Frontal cortex (tissue), 4 donors: ENCODE results near the gene CCDC88C. TPM values are rescaled to one million over a fixed set of nuclear protein-coding genes. Genes with fewer than 3 reads are reported as not detected.

Experiments
- DNase-seq, 2 donors: peaks; one replicate each; pipeline ENCODE4 v3.0.0; 2012; ENCODE audit warnings: low spot score in 2 of 2
- FAIRE-seq: peaks from 2 replicates; lab custom pipeline; 2012; peaks lifted over from hg19 to GRCh38; lab: Jason Lieb, UNC
- total RNA-seq: library from RNA; depleted of rRNA; stranded (reverse); fragments of >200 nt; gene quantifications from one replicate; pipeline ENCODE4 v1.2.3, GENCODE V29; 2014
- donor health status: control.
- donor health status: control.
- donor health status: control.

Gene CCDC88C
- total RNA-seq, 1 donor from 2014 or later = 22.4 TPM

DNA sequence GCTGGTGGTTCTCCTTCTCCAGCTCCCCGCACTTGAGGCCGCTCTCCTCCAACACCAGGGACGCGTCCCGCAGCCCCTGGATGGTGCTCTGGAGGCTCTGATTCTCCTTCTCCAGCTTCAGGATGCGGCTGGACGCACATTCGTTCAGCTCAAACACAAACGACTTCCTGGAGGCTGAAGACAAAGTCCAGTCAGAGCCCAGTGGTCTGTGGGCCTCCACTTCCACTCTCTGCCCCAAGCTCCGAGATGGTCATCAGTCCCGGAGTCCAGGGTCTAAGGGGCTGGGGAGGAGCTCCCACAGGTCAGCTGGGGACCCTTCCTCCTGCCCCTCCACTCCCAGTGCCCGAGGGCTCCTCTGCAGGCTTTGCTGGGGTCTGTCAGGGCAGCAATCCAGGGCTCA is 96.5 kb downstream of the CCDC88C start:
- DNase-seq = no peak
- no peak for FAIRE-seq

DNA sequence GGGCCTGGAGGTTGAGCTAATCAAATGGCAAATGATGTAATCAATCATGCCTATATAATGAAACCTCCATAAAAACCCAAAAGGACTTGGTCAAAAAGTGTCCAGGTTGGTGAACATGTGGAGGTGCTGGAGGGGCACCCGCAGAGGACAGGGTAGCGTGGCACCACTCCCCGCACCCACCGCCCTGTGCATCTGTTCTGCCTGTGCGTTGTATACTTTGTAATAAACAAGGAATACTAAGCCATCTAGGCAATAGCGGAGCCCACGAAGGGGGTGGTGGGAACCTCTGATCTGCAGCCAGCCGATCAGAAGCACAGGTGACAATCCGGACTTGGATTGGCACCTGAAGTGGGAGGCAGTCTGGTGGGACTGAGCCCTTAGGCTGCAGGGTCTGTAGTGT is 97.4 kb downstream of the CCDC88C start:
- DNase-seq (no peak), FAIRE-seq (no peak)

DNA sequence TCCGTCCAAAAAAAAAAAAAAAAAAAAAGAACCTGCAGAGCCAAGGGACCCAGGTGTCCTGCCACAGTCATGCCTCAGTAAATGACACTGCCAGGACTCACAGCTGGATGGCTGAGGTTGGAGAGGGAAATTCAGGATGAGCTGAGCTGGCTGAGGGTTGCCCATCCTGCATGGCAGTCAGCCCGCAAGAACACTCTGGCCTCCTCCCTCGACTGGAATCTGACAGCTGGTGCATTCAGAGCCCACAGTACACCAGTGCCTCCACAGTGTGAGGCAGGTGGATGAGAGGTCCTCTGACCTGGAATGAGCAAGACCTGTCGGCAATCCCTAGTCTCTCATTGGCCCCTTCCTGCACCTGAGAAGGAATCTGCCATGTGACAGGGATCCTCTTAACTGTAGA is 98.7 kb downstream of the CCDC88C start:
- FAIRE-seq (no peak), DNase-seq (no peak)

- no peak for FAIRE-seq
- no peak for DNase-seq
Measured at GRCh38 chr14:91317381-91318308, 100.0 kb downstream of the CCDC88C start.

- DNase-seq (no peak), FAIRE-seq (no peak)
Measured at GRCh38 chr14:91316761-91317160, 100.9 kb downstream of the CCDC88C start.

GRCh38 chr14:91315844-91316267 is 101.8 kb downstream of the CCDC88C start:
- FAIRE-seq = no peak

GRCh38 chr14:91313852-91314251 is 103.8 kb downstream of the CCDC88C start:
- DNase-seq = no peak
- no peak for FAIRE-seq

More at GRCh38 chr14:91315844-91316267, 101.8 kb downstream of the CCDC88C start:
- no peak for DNase-seq

DNA sequence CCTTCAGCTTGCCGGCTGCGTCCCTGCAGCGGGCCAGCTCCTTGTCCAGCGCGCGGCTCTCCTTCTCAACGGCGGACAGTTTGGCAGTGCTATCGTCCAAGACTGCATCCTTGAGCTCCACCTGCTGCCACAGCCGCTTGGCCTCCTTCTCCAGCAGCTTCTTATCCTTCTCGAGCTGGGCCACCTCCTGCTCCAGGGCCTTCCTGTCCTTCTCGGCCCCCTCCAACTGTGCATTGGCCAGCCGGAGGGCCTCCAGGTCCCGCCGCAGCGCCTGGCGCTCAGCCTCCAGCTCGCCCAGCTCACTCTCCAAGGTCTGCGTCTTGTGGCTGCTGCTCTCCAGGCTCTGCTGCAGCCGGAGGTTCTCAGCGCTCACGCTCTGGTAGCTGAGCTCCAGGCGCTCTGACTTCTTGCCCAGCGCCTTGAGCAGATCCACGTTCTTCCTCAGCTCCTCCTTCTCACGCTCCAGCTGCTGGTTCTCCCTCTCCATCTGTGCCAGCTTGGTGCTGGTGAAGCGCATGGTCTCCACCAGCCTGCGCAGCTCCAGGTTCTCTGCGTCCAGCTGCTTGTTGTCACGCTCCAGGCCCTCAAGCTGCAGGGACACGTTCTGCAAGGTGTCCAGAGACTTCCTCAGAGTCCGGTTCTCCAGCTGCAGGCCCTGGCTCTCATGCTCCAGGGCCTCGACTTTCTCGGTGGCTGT is 104.3 kb downstream of the CCDC88C start:
- FAIRE-seq (no peak), DNase-seq (no peak)

GRCh38 chr14:91311284-91311662 is 106.3 kb downstream of the CCDC88C start:
- FAIRE-seq = no peak
- DNase-seq = no peak

DNA sequence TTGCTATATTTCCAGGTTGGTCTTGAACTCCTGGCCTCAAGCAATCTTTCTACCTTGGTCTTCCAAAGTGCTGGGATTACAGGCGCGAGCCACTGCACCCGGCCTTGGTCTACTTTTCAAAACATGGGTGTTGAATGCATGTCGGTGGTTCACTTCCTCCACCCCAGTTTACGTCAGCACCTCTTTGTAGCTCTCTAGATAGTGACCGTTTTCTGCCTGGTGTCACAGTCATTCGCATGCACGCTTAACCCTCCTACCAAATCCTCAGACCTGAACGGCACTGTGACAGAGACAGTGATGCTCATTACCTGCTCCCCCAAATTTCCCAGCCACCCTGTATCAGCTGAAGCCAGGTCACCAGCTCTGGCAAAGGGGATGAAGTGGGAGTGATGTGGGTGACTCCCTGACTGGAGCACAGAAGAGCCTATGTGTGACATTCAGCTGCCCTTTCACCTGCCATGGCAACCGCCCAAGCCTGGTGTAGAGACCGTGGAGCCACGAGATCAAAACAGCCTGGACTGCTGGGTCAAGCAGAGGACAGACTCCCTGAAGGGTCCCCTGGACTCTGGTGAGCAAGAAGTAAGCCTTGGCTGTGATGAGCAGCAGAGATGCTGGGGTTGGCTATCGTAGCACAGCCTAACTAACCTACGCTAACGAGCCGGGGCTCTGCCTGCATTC is 106.9 kb downstream of the CCDC88C start:
- FAIRE-seq (no peak), DNase-seq (no peak)

DNA sequence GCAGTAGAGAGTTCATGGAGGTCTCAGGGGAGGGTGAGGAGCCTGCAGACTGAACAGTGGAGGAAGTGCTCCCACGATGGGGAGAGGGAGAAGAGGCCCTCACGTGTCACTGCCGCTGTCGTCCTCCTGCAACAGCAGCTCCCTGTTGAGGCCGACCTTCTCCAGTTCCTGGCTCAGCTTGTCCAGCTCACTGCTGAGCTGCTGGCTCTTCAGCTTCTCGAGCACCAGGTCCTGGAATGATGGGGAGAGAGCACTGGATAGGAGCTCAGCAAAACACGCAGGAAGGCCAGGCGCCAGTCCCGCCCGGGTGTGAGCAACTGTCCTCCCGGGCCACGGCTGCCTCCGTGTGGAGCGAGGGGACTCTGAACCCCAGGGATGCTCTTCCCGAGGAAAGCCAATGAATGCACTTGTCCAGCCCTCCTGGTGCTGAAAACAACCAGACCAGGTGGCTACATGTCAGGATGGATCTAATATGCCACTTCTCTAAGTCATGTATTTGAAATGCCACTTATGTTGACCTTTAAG is 107.8 kb downstream of the CCDC88C start:
- DNase-seq (no peak), FAIRE-seq (no peak)

DNA sequence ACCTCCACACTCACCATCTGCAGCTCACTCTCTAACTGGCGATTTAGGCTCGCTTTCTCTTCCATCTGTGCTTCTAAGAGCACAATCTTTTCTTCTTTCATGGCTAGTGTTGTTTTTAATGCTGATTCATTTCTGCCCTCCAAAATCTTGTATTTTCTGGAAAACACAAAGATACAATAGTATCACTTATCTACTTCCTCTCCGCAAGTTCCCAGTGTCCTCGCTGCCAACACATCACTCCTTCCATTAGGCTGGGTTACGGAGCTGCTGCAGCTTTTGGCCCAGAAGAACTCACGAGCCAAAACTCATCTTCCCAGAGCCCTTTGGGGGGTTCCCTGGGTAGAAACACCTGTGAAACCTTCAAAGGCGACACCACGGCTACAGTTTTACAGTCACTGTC is 109.3 kb downstream of the CCDC88C start:
- no peak for FAIRE-seq
- DNase-seq = no peak

- FAIRE-seq = no peak
Measured at GRCh38 chr14:91307652-91308051, 110.0 kb downstream of the CCDC88C start.

DNA sequence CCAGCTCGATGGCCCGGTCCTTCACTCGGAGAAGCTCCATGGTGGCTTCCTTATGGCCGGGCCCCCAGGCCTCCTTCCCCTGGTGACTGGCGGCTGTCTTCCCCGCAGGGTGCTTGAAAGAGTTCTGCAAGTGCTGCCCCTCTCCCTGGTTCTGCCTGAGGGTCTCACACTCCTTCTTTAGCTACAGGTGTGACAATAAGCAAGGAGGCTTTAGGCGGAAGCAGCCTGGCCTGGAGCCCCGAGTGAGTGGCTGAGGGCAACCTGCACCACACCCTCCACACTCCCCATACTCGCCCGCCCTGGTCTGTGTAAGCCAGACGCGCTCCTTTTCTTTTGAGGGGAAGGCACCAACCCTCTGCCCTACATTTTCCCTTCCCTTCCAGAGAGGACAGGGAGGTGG is 110.6 kb downstream of the CCDC88C start:
- FAIRE-seq (no peak), DNase-seq (no peak)

More at GRCh38 chr14:91307652-91308051, 110.0 kb downstream of the CCDC88C start:
- no peak for DNase-seq

DNA sequence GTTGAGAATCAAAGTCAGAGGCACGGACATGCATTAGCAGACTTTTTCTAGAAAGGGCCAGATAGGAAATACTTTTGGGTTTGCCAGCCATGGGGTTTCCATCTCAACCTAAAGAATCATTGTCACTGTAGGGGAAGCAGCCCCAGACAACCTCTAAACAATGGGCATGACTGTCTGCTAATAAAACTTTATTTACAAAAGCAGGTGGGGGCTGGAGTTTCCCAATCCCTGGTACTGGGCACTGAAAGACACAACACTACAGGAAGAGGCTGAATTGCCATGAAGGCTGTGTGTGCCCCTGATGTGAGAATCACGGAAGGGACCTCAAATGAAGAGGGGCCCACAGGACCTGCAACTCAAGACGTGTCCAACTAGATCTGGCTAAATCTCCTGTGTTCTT is 111.1 kb downstream of the CCDC88C start:
- no peak for FAIRE-seq
- DNase-seq = no peak

DNA sequence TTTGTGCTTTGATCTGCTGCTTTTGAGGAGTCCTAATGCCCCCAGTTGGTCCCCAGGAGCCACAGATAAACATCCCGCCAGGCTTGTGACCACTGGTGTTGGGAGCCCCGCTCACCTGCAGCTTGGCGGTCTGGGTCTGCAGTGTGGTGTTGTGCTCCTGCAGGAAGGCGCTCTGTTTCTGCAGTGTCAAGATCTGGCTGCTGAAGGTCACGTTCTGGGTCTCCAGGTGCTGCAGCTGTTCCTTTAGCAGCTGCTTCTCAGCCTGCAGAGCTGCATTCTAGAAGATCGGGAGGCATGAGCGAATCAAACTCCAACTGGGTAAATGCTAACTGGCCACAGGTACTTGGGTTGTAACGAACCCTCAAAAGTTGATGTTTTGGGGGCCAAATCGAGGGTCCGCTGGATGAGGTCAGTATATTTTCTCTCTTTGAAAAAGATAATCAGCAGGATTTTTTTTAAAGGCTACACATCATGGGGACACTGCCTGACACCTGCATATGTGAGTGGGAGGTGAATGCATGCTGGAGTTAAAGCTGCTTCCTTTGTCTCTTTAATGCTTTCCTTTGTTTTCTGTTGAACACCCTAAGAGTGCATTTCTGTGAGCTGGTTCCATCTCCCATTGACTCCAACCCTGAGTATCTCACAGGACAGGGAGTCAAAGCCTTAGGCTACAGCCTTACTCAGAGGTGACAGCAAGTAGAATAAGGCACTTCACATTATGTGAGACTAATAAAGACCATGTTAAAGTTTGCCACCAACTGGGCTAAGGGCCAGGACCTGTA is 111.8 kb downstream of the CCDC88C start:
- DNase-seq = no peak
- FAIRE-seq = no peak

GRCh38 chr14:91303924-91304229 is 113.7 kb downstream of the CCDC88C start:
- FAIRE-seq = no peak
- no peak for DNase-seq

GRCh38 chr14:91303091-91303923 is 114.3 kb downstream of the CCDC88C start:
- no peak for FAIRE-seq
- DNase-seq = no peak

- FAIRE-seq = no peak
Measured at GRCh38 chr14:91302391-91302790, 115.2 kb downstream of the CCDC88C start.

More at GRCh38 chr14:91302391-91302790, 115.2 kb downstream of the CCDC88C start:
- DNase-seq = no peak
